Measurements from ENCODE around the gene SMARCA2.

- TF ChIP-seq CTCF (IDR thresholded peaks at IDR 0.05; ENCODE audit: insufficient read depth, low read length, poor library complexity, severe bottlenecking): no peak
- no peak for TF ChIP-seq EZH2phosphoT487 (conservative IDR thresholded peaks at IDR 0.05; ENCODE audit: low read length)
Observed at GRCh38 chr9:1979741-1980367, 35.3 kb upstream of the SMARCA2 start.

Data from SU-DHL-6 (cell line).